Esophagus squamous epithelium (tissue), 5 donors: Measurements from ENCODE around the gene RABGGTA. TPM values are rescaled to one million over a fixed set of nuclear protein-coding genes. Genes with fewer than 3 reads are reported as not detected.

Experiments used
- DNase-seq: peaks from one replicate; lab custom pipeline; 2025; lab: John Stamatoyannopoulos, UW
- H3K27ac ChIP-seq, 4 donors: fragments of 200-600 bp; sonication (generic); one replicate each; pipeline ENCODE4 v1.5.1; 2016 to 2019; ENCODE audit warnings: mild to moderate bottlenecking in 1 of 4
- H3K27me3 ChIP-seq, 4 donors: fragments of 200-600 bp; sonication (generic); 1 replicate in 3 of 4; 2 replicates in 1 of 4; pipeline versions ENCODE4 v1.5.1 to v1.6.0; 2017 to 2021; ENCODE audit warnings: antibody characterized with exemption in 1 of 4
- H3K36me3 ChIP-seq, 3 donors: fragments of 200-600 bp; sonication (generic); one replicate each; pipeline ENCODE4 v1.5.1; 2016 to 2019
- H3K4me1 ChIP-seq, 3 donors: fragments of 200-600 bp; sonication (generic); one replicate each; pipeline ENCODE4 v1.5.1; 2017 to 2019
- H3K4me3 ChIP-seq, 4 donors: fragments of 200-600 bp; sonication (generic); 1 replicate in 3 of 4; 2 replicates in 1 of 4; pipeline ENCODE4 v1.5.1; 2016 to 2019; ENCODE audit warnings: mild to moderate bottlenecking in 2 of 4, moderate library complexity in 1 of 4
- H3K9me3 ChIP-seq, 3 donors: fragments of 200-600 bp; sonication (generic); one replicate each; pipeline ENCODE4 v1.5.1; 2016 to 2019
- POLR2A ChIP-seq, 4 donors: fragments of 450-650 bp; IDR thresholded peaks; one replicate each; pipeline ENCODE4 v1.6.1; 2017; ENCODE audit warnings: antibody characterized with exemption in 4 of 4, mild to moderate bottlenecking in 4 of 4, moderate library complexity in 3 of 4
- WGBS, 2 donors: methylation state at CpG; one replicate each; pipeline ENCODE4 v1.1.5; 2018; 5-methylcytosine and 5-hydroxymethylcytosine counted together
- intact Hi-C: fragments of 100-400 bp; cut with DNase I; formaldehyde crosslinking; loops from one replicate; pipeline ENCODE4 v1.15.0; 2022
- total RNA-seq, 4 donors: library from RNA; depleted of rRNA; stranded (reverse); fragments of >200 nt; gene quantifications; one replicate each; pipeline ENCODE4 v1.1.0, GENCODE V29; 2016
- TF ChIP-seq, protein P1 (sequence below), 6 experiments: fragments of 450-650 bp in 4 of 6; fragments of 200-600 bp in 2 of 6; sonication (generic) in 2 of 6; IDR thresholded peaks; one replicate each; pipeline ENCODE4 v1.5.1; 2016 to 2019; ENCODE audit warnings: antibody characterized with exemption in 6 of 6, mild to moderate bottlenecking in 4 of 6, moderate library complexity in 4 of 6
- donor health status: DM: yes; HTN: yes; CAD: no.

RABGGTA gene
- total RNA-seq, 4 donors from 2014 or later, result 68.9 to 171 (median 108) TPM

GRCh38 chr14:24315243-24315806 is 43.9 kb upstream of the RABGGTA start:
- DNase-seq, result no peak
- Histone ChIP-seq H3K4me1 (peaks cover 56 to 75% (median 67%) of the 10 kb centered on the region in 3 donors), H3K9me3 (no peaks in the 10 kb centered on the region), H3K27ac (peak overlapping the region; percentile 86 to 97 (median 93)), H3K27me3 (peaks cover 0 to 27% (median 0%) of the 10 kb centered on the region in 4 donors), H3K4me3 (peak overlapping the region in 2 of 4 donors; percentile 4 to 32), H3K36me3 (no peaks in the 10 kb centered on the region)
- intact Hi-C loops, result no loop called here
- WGBS, 2 donors, result 61 to 71% methylated on average over 6 to 7 of the region's 10 CpGs
- TF ChIP-seq, protein P1, sequence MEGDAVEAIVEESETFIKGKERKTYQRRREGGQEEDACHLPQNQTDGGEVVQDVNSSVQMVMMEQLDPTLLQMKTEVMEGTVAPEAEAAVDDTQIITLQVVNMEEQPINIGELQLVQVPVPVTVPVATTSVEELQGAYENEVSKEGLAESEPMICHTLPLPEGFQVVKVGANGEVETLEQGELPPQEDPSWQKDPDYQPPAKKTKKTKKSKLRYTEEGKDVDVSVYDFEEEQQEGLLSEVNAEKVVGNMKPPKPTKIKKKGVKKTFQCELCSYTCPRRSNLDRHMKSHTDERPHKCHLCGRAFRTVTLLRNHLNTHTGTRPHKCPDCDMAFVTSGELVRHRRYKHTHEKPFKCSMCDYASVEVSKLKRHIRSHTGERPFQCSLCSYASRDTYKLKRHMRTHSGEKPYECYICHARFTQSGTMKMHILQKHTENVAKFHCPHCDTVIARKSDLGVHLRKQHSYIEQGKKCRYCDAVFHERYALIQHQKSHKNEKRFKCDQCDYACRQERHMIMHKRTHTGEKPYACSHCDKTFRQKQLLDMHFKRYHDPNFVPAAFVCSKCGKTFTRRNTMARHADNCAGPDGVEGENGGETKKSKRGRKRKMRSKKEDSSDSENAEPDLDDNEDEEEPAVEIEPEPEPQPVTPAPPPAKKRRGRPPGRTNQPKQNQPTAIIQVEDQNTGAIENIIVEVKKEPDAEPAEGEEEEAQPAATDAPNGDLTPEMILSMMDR (IDR thresholded peaks at IDR 0.05), result no peak
- no peak for TF ChIP-seq POLR2A (IDR thresholded peaks at IDR 0.05)

- WGBS, 2 donors, result 12 to 58% methylated on average over 5 of the region's 5 CpGs
- H3K27ac ChIP-seq, result peak overlapping the region; percentile 86 to 97 (median 93)
- DNase-seq, result no peak
- H3K4me1 ChIP-seq, result peaks cover 64 to 83% (median 74%) of the 10 kb centered on the region in 3 donors
- no peak for TF ChIP-seq POLR2A (IDR thresholded peaks at IDR 0.05)
- TF ChIP-seq, protein P1 (IDR thresholded peaks at IDR 0.05), result no peak
- peaks cover 0 to 27% (median 0%) of the 10 kb centered on the region in 4 donors for H3K27me3 ChIP-seq
- peak overlapping the region in 1 of 4 donors; percentile 32 for H3K4me3 ChIP-seq
- no peaks in the 10 kb centered on the region for H3K9me3 ChIP-seq
- H3K36me3 ChIP-seq, result no peaks in the 10 kb centered on the region
- intact Hi-C loops, result no loop called here
These were observed 43.2 kb upstream of the RABGGTA start for GRCh38 chr14:24314377-24315193.

GRCh38 chr14:24313913-24314312 is 42.5 kb upstream of the RABGGTA start:
- TF ChIP-seq, protein P1 (IDR thresholded peaks at IDR 0.05), result no peak
- no peak for TF ChIP-seq POLR2A (IDR thresholded peaks at IDR 0.05)
- Histone ChIP-seq H3K36me3 (no peaks in the 10 kb centered on the region), H3K4me3 (peak overlapping the region in 1 of 4 donors; percentile 32), H3K27ac (peak overlapping the region; percentile 86 to 97 (median 93)), H3K27me3 (peaks cover 0 to 24% (median 0%) of the 10 kb centered on the region in 4 donors), H3K4me1 (peaks cover 69 to 89% (median 81%) of the 10 kb centered on the region in 3 donors), H3K9me3 (no peaks in the 10 kb centered on the region)
- DNase-seq, result no peak
- intact Hi-C loops, result no loop called here
- WGBS, 2 donors, result 50 to 72% methylated on average over 2 of the region's 2 CpGs

GRCh38 chr14:24312736-24313507 is 41.5 kb upstream of the RABGGTA start:
- TF ChIP-seq, protein P1 (IDR thresholded peaks at IDR 0.05), result no peak
- peak in 1 of 4 donors; percentile 8 for TF ChIP-seq POLR2A (IDR thresholded peaks at IDR 0.05)
- peaks cover 79 to 99% (median 91%) of the 10 kb centered on the region in 3 donors for H3K4me1 ChIP-seq
- 64 to 70% methylated on average over 7 to 9 of the region's 9 CpGs for WGBS, 2 donors
- H3K27me3 ChIP-seq, result peaks cover 0 to 16% (median 0%) of the 10 kb centered on the region in 4 donors
- peak overlapping the region in 2 of 4 donors; percentile 69 to 84 for H3K4me3 ChIP-seq
- peaks cover 0 to 1% (median 0%) of the 10 kb centered on the region in 3 donors for H3K36me3 ChIP-seq
- intact Hi-C loops, result no loop called here
- no peak for DNase-seq
- H3K9me3 ChIP-seq, result no peaks in the 10 kb centered on the region
- H3K27ac ChIP-seq, result peak overlapping the region; percentile 92 to 97 (median 95)
